H9 (cell line): ENCODE measurements around the gene TTC21B. TPM values are rescaled to one million over a fixed set of nuclear protein-coding genes. Genes with fewer than 3 reads are reported as not detected.

Experiments used
- DNase-seq: peaks from one replicate; pipeline ENCODE4 v3.0.0-alpha.2; 2017
- H2AFZ ChIP-seq: one replicate; pipeline ENCODE4 v1.6.1; 2013; ENCODE audit warnings: mild to moderate bottlenecking, low read length, control low read depth, moderate library complexity
- H2AK5ac ChIP-seq: 2 replicates; pipeline ENCODE4 v1.6.1; 2013; ENCODE audit warnings: low read length, control low read depth, mixed read lengths; ENCODE audit not compliant: insufficient read length
- H2BK120ac ChIP-seq: one replicate; pipeline ENCODE4 v1.6.1; 2013; ENCODE audit warnings: low read depth, mild to moderate bottlenecking, low read length, control low read depth, inconsistent platforms; ENCODE audit not compliant: poor library complexity, severe bottlenecking
- H2BK12ac ChIP-seq: 2 replicates; pipeline ENCODE4 v1.6.1; 2013; ENCODE audit warnings: low read length, control low read depth, mixed read lengths, low read depth; ENCODE audit not compliant: insufficient read length
- H2BK15ac ChIP-seq: 2 replicates; pipeline ENCODE4 v1.6.1; 2013; ENCODE audit warnings: low read depth, low read length, control low read depth
- H2BK20ac ChIP-seq: one replicate; pipeline ENCODE4 v1.6.1; 2013; ENCODE audit warnings: low read depth, mild to moderate bottlenecking, low read length, control low read depth, inconsistent platforms; ENCODE audit not compliant: poor library complexity, severe bottlenecking
- H2BK5ac ChIP-seq: 2 replicates; pipeline ENCODE4 v1.6.1; 2013; ENCODE audit warnings: low read length, control low read depth, mixed read lengths; ENCODE audit not compliant: insufficient read length
- H3K14ac ChIP-seq: 2 replicates; pipeline ENCODE4 v1.6.1; 2013; ENCODE audit warnings: low read length, control low read depth; ENCODE audit not compliant: insufficient read depth
- H3K18ac ChIP-seq: 2 replicates; pipeline ENCODE4 v1.6.1; 2013; ENCODE audit warnings: low read depth, mild to moderate bottlenecking, mixed read lengths, low read length, control low read depth; ENCODE audit not compliant: insufficient read length
- H3K23ac ChIP-seq: 2 replicates; pipeline ENCODE4 v1.6.1; 2013; ENCODE audit warnings: low read length, control low read depth, mixed read lengths, low read depth; ENCODE audit not compliant: insufficient read length
- H3K23me2 ChIP-seq: 2 replicates; pipeline ENCODE4 v1.6.1; 2013; ENCODE audit warnings: low read depth, mild to moderate bottlenecking, mixed read lengths, low read length, control low read depth; ENCODE audit not compliant: insufficient read length, poor library complexity, severe bottlenecking
- H3K27ac ChIP-seq: 2 replicates; pipeline ENCODE4 v1.5.1; 2013; ENCODE audit warnings: low read length, control low read depth, mixed read lengths, low read depth; ENCODE audit not compliant: insufficient read length
- H3K27me3 ChIP-seq: 2 replicates; pipeline ENCODE4 v1.6.1; 2013; ENCODE audit warnings: low read length, control low read depth, inconsistent platforms; ENCODE audit not compliant: insufficient read depth
- H3K4ac ChIP-seq: 2 replicates; pipeline ENCODE4 v1.6.1; 2013; ENCODE audit warnings: low read depth, mild to moderate bottlenecking, control low read depth, inconsistent platforms, low read length, moderate library complexity
- H3K4me1 ChIP-seq: 2 replicates; pipeline ENCODE4 v1.6.1; 2013; ENCODE audit warnings: low read length, control low read depth, inconsistent platforms; ENCODE audit not compliant: insufficient read depth
- H3K4me2 ChIP-seq: 2 replicates; pipeline ENCODE4 v1.6.1; 2013; ENCODE audit warnings: low read length, control low read depth, mixed read lengths; ENCODE audit not compliant: insufficient read length, insufficient read depth
- H3K56ac ChIP-seq: 2 replicates; pipeline ENCODE4 v1.6.1; 2013; ENCODE audit warnings: low read depth, mild to moderate bottlenecking, mixed read lengths, low read length, control low read depth; ENCODE audit not compliant: insufficient read length
- H3K79me1 ChIP-seq: 2 replicates; pipeline ENCODE4 v1.6.1; 2013; ENCODE audit warnings: low read depth, mild to moderate bottlenecking, moderate library complexity, low read length, control low read depth, inconsistent platforms; ENCODE audit not compliant: insufficient read depth, poor library complexity, severe bottlenecking
- H3K79me2 ChIP-seq: 2 replicates; pipeline ENCODE4 v1.6.1; 2013; ENCODE audit warnings: low read length, control low read depth, inconsistent platforms; ENCODE audit not compliant: insufficient read depth
- H3K9ac ChIP-seq: 2 replicates; pipeline ENCODE4 v1.6.1; 2013; ENCODE audit warnings: low read length, control low read depth, mixed read lengths; ENCODE audit not compliant: insufficient read length; ENCODE audit errors: extremely low read depth
- H3K9me3 ChIP-seq: one replicate; pipeline ENCODE4 v1.6.1; 2013; ENCODE audit warnings: low read depth, low read length, inconsistent platforms; ENCODE audit not compliant: control insufficient read depth
- H3T11ph ChIP-seq: one replicate; pipeline ENCODE4 v1.6.1; 2013; ENCODE audit warnings: mild to moderate bottlenecking, low read length, control low read depth, inconsistent platforms
- H4K20me1 ChIP-seq: one replicate; pipeline ENCODE4 v1.6.1; 2013; ENCODE audit not compliant: control insufficient read depth, insufficient read length, insufficient read depth
- H4K5ac ChIP-seq: 2 replicates; pipeline ENCODE4 v1.6.1; 2013; ENCODE audit warnings: low read depth, mild to moderate bottlenecking, mixed read lengths, low read length, control low read depth; ENCODE audit not compliant: insufficient read length
- H4K8ac ChIP-seq: replicated peaks from 2 replicates; pipeline ENCODE4 v1.6.1; 2013; ENCODE audit warnings: low read length, control low read depth, mixed read lengths, low read depth; ENCODE audit not compliant: insufficient read length
- H4K91ac ChIP-seq: 2 replicates; pipeline ENCODE4 v1.6.1; 2013; ENCODE audit warnings: low read depth, mild to moderate bottlenecking, moderate library complexity, mixed read lengths, low read length, control low read depth; ENCODE audit not compliant: insufficient read length
- H3K27ac Mint-ChIP-seq, 3 experiments: 2 replicates in 2 of 3; 3 replicates in 1 of 3; pipeline ENCODE4 v1.8.0; 2020 to 2021; ENCODE audit warnings: mixed read lengths in 3 of 3, mild to moderate bottlenecking in 1 of 3, moderate library complexity in 1 of 3
- H3K27me3 Mint-ChIP-seq: 2 replicates; pipeline ENCODE4 v1.8.0; 2021; ENCODE audit warnings: low read depth, mild to moderate bottlenecking, moderate library complexity, mixed read lengths
- H3K36me3 Mint-ChIP-seq, 3 experiments: 2 replicates in 2 of 3; 3 replicates in 1 of 3; pipeline ENCODE4 v1.8.0; 2020 to 2021; ENCODE audit warnings: low read depth in 3 of 3, mixed read lengths in 3 of 3; ENCODE audit not compliant: insufficient read depth in 1 of 3
- H3K4me1 Mint-ChIP-seq, 2 experiments: 2 replicates each; pipeline ENCODE4 v1.8.0; 2020; ENCODE audit warnings: mixed read lengths in 2 of 2
- H3K4me3 Mint-ChIP-seq, 2 experiments: 2 replicates in 1 of 2; 3 replicates in 1 of 2; pipeline ENCODE4 v1.8.0; 2020 to 2021; ENCODE audit warnings: mild to moderate bottlenecking in 2 of 2, mixed read lengths in 2 of 2, moderate library complexity in 1 of 2
- H3K9me3 Mint-ChIP-seq, 2 experiments: 2 replicates in 1 of 2; 3 replicates in 1 of 2; pipeline ENCODE4 v1.8.0; 2020; ENCODE audit warnings: mild to moderate bottlenecking in 2 of 2, mixed read lengths in 2 of 2, moderate library complexity in 1 of 2
- WGBS: extraction: QIAGEN DNeasy Blood & Tissue Kit; methylation state at CpG from one replicate; pipeline ENCODE4 v1.1.7; 2013; ENCODE audit warnings: missing lambda C conversion rate, low lambda C conversion rate, mixed read lengths; ENCODE audit not compliant: insufficient read length; ENCODE audit errors: extremely low coverage; 5-methylcytosine and 5-hydroxymethylcytosine counted together
- total RNA-seq: library from RNA; stranded (reverse); gene quantifications from 2 replicates; pipeline ENCODE4 v1.2.1, GENCODE V29; 2021
- TF ChIP-seq, protein P1 (sequence below): fragments of 200-600 bp; sonication (generic); conservative IDR thresholded peaks from 3 replicates; pipeline ENCODE4 v1.8.0; 2021; ENCODE audit warnings: antibody characterized with exemption, mild to moderate bottlenecking

The TTC21B gene
- total RNA-seq, 1 experiment from 2014 or later = 16.6 TPM

DNA sequence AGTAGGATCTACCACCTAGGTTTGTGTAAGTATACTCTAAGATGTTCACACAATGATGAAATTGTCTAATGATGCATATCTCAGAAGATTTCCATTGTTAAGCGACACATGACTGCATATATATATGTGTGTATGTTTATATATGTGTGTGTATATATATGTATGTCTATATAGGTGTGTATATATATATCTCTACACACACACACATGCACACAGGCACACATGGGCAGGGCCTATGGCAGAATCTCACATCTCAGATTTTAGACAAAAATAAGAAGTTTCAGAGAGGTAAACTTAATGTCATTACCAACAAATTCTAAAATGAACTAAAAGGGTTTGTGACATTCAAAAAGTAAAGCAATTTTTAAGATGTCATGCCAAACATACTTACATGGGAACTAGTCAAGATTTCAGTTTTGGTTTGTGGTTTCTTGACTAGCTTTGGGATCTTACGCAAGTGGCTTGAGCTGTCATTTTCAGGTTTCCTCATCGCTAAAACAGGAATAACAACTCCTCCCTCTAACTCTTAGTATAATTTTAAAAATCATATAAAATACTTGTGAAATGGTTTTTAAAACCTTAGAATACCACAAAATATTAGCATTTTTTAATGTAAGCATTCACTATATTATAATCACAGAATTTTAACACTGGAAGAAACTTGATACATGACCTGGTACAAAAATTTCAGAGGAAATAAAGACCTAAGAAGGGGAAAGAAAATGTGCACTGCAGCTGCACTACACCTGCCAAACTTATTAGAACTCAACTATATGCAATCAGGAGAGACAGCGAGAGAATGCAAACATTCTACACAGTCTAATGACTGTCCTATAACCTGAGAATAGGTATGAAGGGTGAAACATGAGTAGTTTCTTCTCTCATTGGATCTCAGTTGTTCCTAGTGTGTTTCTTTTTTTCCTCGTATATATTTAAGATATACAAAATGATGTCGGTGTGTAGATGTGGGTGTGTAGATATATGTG lies 75.7 kb downstream of the TTC21B start:
- Histone ChIP-seq H3K4ac (no peak overlapping the region), H3K27ac (no peak overlapping the region)
- H3K27me3 Mint-ChIP-seq = no peaks in the 10 kb centered on the region

More for the DNA sequence above, 75.7 kb downstream of the TTC21B start:
- H4K5ac ChIP-seq = no peak overlapping the region
- Mint-ChIP-seq H3K9me3 (no peaks in the 10 kb centered on the region), H3K36me3 (peaks cover 3 to 18% (median 15%) of the 10 kb centered on the region in 3 experiments; a peak in 5 of 7 replicates), H3K4me1 (no peaks in the 10 kb centered on the region), H3K4me3 (no peak overlapping the region), H3K27ac (no peak overlapping the region)
- no peaks in the 10 kb centered on the region for H3K9me3 ChIP-seq
- H3K79me2 ChIP-seq = no peaks in the 10 kb centered on the region
- no peak overlapping the region for H2BK120ac ChIP-seq
- no peak overlapping the region for H3K4me2 ChIP-seq
- H2BK20ac ChIP-seq = no peak overlapping the region
- no peaks in the 10 kb centered on the region for H3K79me1 ChIP-seq
- WGBS = no CpG with 5 or more reads among the region's 6 CpGs
- no peaks in the 10 kb centered on the region for H3K27me3 ChIP-seq
- no peak overlapping the region for H2AK5ac ChIP-seq
- no peak overlapping the region for H3K56ac ChIP-seq
- no peak overlapping the region for H3K23ac ChIP-seq
- no peak overlapping the region for H2BK5ac ChIP-seq
- H4K8ac ChIP-seq = no peak overlapping the region
- H3K9ac ChIP-seq = no peak overlapping the region
- H3K4me1 ChIP-seq = no peaks in the 10 kb centered on the region
- TF ChIP-seq, protein P1, sequence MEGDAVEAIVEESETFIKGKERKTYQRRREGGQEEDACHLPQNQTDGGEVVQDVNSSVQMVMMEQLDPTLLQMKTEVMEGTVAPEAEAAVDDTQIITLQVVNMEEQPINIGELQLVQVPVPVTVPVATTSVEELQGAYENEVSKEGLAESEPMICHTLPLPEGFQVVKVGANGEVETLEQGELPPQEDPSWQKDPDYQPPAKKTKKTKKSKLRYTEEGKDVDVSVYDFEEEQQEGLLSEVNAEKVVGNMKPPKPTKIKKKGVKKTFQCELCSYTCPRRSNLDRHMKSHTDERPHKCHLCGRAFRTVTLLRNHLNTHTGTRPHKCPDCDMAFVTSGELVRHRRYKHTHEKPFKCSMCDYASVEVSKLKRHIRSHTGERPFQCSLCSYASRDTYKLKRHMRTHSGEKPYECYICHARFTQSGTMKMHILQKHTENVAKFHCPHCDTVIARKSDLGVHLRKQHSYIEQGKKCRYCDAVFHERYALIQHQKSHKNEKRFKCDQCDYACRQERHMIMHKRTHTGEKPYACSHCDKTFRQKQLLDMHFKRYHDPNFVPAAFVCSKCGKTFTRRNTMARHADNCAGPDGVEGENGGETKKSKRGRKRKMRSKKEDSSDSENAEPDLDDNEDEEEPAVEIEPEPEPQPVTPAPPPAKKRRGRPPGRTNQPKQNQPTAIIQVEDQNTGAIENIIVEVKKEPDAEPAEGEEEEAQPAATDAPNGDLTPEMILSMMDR = no peak
- no peak overlapping the region for H3K18ac ChIP-seq
- H4K20me1 ChIP-seq = no peaks in the 10 kb centered on the region
- no peaks in the 10 kb centered on the region for H3K23me2 ChIP-seq
- H2BK12ac ChIP-seq = no peak overlapping the region
- H4K91ac ChIP-seq = no peak overlapping the region
- no peak overlapping the region for H3T11ph ChIP-seq
- no peak overlapping the region for H2BK15ac ChIP-seq
- H2AFZ ChIP-seq = no peak overlapping the region
- H3K14ac ChIP-seq = no peak overlapping the region
- DNase-seq = no peak
